Stimulated activated CD4-positive, alpha-beta T cell treated with anti-CD3 and anti-CD28 coated beads, Interleukin-15, amount 100 ng/mL, for 48 hours (primary cell): ENCODE data around the gene PHEX.

Experiments used
- DNase-seq, 2 donors: peaks; one replicate each; pipeline ENCODE4 v3.0.0-alpha.2; 2020; ENCODE audit warnings: low read depth in 2 of 2

The PHEX gene

DNA sequence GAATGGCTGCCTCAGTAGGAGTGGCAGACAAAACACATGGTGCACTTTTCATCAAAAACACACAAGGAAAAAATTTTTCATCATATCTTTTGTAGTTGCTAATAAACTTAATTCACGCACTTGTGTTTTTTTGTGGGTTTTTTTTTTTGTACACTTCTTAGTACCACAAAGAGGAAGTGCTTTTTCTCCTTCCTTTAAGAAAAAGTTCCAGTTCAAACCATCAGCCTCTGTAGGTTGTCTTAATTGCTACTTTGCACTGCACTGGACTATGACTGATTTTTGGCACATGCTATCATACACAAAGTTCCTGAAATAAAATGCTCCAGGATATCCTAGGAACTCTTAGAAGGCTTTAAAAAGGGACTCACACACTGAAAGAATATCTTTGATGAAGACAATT lies at the start of gene PHEX:
Gene PHEX, plus strand, starts transcription at position 242 of the 400 bp plus-strand sequence. CDS start 681 bp downstream, outside the sequence.
- no peak for DNase-seq

DNA sequence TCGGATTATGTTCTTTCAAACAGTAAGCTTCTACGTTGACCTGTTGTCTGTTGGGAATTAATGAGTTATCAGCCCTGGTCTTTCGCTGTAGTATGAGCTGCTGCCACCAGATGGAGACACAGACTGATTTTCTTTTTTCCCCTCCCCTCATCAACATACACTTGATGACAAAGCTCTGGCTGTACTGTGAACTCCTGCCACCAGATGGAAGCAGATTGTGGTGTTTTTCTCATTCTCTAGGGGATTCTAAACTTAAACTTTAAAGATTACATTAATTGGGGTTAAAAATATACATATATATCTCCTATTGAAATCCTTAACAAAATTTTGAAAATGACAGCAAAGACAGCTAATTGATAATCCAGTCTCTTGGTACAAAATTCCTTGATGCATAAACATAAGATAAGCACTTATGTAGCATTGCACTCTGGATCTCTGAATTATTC lies 46.8 kb upstream of the PHEX start:
- DNase-seq: peak in 1 of 2 donors; percentile 62

DNA sequence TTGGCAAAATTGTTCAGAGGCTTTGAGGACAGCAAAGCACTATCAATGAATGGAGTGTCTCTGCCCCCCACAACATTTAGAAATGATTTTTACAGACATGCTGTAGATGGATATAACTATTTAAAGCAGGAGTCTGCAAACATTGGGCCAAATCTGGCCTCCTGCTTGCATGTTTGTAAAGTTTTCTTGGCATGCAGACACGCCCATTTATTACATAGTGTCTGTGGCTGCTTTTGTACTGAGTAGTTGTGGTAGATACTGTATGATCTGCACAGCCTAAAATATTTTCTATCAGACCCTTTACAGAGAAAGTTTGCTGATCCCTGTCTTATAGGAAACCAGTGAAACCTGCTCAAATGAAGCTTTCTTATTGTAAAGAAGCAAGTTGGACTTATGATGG lies 45.5 kb upstream of the PHEX start:
- DNase-seq: no peak

DNA sequence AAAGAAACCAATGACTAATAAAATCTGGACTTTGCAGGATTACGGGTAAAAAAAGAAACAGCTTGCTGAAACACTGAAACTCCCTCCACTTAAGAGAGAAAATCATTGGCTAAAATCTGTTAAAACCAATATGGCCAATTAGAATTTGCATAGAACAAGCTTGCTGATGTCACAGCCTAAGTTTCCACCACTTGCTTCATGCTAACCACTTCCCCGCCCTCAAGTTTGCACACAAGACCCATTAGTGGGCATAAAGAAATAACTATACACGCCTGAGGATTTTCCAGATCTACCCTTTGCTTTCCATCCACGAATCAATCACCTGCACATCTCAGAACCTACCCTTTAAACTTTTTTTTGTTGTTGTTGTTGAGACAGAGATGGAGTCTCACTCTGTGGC lies 42.7 kb upstream of the PHEX start:
- DNase-seq: peak in 1 of 2 donors; percentile 5

DNA sequence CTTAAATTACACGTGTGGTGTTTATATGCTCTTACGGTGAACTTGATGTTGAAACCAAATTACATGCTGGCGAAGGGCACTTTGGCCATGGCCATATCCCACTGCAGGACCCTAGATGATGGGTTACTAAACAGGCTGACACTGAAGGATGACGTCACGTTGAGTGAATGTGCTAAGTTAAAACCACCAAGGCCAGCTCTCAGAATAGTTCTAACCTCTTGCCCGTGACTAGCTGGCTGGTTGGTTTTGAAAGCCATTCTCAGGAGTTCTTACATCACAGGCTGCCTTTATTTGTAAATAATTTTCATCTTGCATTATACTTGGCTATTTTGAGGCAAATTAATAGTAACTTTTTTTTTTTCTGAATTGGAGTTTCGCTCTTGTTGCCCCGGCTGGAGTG lies 41.3 kb upstream of the PHEX start:
- no peak for DNase-seq

DNA sequence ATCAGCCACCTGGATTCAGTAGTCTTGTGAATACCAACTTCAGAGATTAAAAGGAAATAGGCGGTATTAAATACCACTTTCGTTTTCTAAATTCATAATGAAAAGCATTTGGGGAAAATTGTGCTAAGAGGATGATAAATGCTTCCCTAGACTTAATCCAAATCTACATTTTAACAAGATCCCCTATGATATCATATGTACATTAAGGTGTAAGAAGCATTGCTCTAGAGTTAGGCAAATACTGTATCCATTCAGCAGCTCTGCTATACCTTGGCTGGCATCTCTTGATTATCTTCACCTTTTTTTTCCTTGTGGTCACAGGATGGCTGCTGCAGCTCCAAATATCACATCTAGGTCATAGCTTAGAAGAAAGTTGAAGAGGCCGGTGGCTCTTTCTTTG lies 40.6 kb upstream of the PHEX start:
- DNase-seq: no peak

DNA sequence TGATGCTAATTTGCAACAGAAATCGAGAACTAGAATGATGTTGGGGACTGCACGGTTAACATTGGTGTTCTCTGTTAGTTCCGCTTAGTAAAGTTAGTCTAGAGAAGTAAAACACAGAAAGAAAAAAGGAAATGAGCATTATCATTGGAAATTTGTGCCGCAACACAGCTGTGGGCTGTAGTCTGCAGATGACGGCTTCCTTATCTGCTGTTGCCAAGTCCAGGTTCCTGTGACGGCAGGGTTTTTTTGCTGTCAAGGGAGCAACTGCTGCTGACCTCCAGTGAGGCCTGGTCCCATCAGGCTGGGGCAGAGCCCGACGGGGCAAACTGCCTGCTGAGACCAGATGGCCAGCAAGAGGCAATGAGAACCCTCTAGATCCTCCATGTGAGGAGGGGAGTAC lies 38.9 kb upstream of the PHEX start:
- no peak for DNase-seq

DNA sequence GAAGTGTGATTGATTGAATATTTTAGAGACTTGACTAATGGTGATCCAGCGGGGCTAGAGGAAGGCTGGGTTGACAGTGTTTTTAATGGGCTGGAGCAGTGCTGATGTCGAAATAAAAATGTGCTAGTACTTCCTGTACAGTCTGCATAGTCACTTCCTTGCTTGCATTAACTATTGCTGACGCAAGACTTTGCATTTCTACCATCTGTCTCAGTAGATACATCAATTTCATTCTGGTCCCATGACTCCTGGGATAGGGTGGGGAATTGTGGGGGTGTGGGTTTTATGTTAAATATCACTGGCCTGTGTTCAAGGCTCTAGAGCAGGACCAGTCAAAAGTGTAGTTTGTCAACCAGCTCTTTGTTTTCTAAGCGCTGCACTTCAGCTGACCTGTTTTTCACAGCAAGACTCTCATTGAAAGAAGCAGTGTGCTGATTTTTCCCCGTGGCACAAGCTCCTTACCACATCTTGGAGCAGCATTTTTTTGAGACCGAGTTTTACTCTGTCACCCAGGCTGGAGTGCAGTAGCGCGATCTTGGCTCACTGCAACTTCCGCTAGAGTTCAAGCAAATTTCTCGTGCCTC lies 35.2 kb upstream of the PHEX start:
- DNase-seq: no peak

DNA sequence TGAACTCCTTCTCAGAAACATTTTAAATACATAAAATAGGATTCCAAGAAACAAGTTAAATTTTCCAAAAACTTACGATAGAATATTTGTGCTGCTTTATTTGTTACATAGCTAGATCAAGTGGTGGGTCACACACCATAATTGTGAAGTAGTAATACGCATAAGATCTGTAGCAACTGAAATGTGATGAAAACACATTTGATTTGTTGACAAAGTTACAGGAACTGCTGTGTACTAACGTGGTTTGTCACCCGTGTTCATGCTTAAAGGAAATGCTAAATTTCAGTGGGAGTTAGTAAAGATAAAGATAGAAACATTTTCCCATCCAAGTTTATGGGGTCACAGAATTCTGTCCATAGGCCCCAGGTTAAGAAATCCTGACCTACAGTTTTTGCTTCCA lies 34.1 kb upstream of the PHEX start:
- no peak for DNase-seq

DNA sequence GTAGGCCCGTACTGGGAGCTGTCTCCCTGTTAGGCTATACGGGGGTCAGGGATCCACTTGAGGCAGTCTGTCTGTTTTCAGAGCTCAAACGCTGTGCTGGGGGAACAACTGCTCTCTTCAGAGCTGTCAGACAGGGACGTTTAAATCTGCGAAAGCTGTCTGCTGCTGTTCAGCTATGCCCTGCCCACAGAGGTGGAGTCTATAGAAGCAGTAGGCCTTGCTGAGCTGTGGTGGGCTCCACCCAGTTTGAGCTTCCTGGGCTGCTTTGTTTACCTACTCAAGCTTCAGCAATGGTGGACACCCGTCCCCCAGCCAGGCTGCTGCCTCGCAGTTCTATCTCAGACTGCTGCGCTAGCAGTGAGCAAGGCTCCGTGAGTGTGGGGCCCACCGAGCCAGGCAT lies 27.3 kb upstream of the PHEX start:
- no peak for DNase-seq

DNA sequence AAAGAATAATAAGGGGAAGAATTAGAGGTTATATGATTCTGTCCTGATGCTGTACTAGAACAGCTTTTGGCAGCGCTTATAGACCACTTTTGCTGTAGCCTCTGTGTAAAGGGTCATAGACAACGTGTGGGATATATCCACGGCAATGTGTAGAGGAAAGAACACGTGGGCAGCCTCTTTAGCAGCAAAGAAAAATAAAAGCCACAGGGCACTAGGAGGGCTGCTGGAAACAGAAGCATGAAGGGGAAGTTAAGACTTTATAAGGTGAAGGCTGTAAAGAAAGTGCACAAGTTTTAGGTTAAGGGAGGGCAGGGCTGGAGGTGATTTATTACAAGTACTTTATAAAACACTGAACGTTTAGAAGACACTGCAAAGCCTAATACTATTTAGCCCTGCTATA lies 20.1 kb upstream of the PHEX start:
- DNase-seq: no peak

DNA sequence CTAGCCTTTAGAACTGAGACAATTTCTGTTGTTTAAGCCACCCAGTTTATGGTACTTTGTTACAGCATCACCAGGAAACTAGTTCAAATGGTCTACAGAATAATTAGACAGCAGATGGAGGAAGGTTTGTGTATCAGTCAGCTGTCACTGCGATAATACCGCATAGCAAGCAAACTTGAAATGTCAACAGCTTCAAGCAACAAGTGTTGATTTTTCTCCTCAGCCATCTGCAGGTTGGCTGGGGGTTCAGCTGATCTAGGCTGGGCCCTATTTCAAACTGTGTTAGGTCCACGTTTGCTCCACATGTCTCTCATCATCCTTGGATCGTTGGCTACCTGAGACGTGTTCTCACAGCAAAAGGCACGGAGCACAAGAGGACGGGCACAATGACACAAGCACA lies 19.2 kb upstream of the PHEX start:
- no peak for DNase-seq

DNA sequence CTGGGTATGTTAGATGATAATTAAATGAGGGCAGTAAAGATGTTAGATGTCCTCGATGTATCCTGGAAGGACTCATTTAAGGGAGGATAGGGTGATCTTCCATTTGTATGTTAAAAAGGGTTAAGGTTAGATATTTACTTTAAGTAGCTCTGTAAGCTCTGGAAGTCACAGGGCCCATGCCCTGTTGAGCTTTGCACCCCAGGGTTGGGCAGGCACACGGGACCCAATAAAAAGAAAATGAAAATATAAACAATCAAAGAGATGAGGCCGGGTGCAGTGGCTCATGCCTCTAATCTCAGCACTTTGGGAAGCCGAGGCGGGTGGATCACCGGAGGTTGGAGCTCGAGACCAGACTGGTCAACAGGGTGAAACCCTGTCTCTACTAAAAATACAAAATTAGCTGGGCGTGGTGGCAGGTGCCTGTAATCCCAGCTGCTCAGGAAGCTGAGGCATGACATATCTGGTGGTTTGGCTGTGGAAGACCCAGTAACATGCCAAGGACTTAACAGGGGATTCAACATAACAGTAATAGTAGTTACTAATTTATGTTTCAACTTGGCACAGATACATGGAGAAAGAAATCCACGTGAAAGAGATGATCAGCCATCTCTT lies 16.9 kb upstream of the PHEX start:
- DNase-seq: no peak

DNA sequence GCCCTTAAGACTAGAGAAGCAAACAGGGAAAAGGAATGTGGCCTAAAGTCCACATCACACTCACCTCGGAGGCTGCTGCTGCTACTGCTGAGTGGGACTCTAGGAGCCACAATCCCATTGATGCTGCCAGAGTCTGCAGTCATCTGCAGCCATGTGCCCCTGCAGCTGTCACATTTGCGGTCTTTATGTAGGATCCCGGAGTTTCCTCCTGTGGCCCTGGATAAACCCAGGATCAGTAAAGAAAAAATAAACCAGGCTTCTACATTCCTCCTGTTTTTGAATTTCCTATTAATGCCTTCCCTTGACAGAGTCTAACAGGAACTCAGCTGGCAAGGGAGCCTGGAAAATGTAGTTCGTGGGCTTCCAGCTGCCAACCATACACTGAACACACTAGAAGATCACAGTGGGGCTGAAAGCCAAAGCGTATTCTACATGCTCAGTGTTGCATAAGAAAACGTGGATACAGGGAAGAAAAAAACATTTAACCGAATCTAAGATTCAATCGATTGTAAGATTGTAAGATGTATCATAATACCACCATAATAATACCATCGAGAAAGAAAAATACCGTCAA lies 10.3 kb upstream of the PHEX start:
- DNase-seq: no peak

DNA sequence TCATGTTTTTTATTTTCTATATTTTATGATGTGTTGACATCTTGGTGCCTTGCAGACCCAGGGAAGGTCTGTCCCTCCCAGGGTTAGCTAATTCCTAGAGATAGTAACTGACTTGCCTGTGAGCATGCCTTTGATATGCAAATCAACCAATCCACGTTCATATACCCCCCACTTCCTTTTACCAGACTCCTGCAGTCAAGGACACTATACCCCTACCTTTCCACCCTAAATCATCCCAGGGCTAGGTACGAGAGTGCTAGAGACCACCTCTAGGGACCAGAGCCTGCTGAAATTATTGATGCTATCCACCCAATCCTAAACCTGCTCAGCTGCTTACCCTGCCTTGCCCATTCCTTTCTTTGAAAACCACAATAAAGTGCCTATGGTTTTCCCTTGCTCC lies 7.5 kb upstream of the PHEX start:
- DNase-seq: no peak

DNA sequence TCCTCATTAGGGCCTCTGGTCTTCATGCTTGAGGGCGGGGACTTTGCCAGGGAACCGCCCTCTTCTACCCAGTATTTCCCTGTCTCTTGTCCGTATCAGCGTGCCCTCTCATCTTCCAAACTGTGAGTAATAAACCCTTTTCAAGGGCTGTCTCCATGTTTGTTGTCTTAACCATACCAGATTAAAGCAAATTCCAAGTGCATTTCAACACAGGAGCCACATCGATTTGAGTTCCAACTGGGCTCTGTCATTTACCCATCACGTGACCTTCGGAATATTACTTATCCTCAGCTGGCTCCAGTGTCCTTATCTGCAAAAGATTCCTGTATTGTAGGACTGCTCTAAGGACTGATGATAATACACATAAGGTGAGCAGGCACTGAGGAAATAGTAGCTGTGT lies 6.4 kb upstream of the PHEX start:
- DNase-seq: no peak

DNA sequence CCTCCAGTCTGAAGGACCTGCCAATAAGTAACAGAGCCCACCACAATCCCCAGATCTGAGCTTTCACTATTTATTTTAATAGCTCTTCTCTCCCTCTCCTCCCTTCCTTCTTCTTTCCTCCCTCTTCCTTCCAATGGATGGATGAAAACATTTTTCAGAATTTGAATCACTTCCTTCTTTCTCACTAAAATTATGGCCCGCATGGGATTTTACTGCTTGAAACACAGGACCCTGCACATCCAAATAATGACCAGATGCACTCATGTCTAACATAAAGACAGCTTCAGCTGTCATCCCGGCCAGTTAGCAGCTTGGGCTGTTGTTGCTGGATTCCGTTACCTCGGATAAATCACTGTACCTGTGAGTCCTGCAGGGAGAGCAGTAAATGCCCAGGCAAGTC lies 5.4 kb upstream of the PHEX start:
- no peak for DNase-seq

DNA sequence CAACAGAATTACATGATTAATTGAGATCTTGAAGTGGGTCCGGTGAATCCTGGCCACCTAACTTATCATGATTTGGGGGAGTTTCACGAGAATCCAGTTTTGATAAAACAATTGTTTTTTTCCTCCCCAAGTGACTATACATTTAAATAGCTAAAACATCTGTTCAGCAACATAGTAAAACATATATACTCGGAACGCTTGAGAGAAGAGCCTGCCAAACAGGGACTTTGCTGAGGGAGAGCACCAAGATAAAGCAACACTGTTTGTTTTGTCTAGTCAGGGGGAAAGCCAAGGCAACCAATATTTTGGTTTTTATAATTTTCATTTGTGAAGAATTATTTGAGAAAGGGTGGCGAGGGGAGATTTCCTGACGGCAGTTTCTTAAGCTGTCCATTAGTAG lies 381 bp downstream of the PHEX start:
- no peak for DNase-seq

DNA sequence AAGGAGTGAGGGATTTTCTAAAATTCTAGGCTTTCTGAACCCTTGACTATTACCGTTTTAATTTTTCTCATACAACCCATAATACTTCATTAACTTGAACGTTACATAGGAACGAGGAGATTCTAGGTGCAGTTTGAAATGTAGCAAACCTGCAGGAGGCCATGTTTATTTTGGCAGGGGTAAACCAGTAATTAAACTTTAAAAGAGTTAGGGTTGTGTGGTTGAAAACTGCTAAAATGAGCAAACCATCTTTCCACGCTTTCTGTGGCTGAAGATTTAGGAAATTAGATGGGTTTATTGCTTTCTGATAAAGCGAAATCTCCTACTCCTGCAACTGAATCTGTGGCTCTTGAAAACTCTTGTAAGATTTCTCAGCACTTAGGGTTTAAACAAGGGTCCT lies 1.7 kb downstream of the PHEX start:
- DNase-seq: no peak

DNA sequence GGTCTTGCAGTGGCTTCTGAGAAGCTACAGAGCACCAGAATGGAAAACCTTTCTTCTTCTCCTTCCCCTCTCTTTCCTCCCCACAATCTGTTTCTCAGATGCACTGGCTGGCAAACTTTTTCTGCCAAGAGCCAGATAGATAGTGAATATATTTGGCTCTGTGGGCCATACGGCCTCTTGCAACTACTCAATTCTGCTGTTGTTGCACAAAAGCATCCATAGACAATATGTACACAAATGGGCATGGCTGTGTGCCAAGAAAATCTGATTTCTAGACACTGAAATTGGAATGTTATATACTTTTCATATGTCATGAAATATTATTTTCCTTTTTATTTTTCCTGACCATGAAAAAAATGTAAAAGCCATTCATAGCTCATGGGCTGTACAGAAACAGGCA lies 3.1 kb downstream of the PHEX start:
- no peak for DNase-seq

DNA sequence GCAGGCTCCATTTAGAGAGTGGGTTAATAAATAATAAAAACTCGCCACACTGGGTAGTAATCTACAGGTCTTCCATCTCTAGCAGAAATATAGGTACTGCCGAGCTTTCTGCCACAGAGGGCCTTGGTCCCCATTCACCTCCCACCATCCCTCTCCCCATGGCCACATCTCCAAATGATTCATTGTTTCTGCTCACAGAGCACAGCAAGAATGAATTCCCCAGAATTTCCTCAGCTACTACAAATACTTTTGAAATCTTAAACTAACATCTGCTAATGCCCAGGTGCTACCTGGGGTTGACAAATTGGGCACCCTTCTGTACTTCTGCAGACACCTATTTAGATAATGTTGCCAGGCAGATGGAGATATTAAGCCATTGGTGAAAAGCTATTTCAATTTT lies 5.1 kb downstream of the PHEX start:
- no peak for DNase-seq

DNA sequence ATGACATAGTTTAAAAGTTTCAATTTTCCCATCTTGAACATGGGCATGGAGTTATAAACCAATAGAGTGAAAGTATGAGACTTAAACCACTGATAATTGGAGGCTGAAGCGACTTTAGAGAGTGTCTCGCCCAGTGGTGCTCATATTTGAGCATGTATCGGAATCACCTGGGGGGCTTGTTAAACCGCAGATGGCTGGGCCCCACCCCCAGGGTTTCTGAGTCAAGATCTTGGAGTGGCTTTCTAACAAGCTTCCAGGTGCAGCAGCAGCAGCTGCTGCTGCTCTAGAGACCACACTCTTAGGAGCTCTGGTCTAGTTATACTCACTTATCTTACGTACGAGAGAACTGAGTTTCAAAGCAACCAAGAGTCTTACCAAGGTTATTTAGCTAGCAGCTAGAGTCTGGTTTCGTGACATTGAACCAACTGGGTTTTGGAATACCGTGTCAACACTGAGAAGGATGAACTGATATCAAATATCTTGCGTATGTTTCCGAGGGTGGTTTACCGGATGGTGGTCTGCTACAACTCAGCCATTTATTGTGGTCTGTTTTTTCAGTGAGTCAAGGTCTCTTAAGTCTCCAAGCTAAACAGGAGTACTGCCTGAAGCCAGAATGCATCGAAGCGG lies 5.9 kb downstream of the PHEX start:
- no peak for DNase-seq

DNA sequence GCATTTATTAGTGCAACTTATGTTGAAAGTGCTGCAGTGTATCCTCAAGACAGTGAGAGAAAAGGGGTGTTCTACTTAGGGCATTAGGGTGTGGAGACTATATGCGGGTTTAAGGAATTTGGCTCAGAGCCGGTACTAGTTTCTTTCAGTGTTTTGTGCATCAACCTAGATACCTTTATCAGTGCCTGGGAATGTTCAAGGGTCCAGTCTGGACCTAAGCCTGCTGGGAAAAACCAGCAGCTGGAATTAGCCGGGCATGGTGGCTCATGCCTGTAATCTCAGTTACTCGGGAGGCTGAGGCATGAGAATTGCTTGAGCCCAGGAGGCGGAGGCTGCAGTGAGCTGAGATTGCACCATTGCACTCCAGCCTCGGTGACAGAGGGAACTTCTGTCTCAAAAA lies 7.4 kb downstream of the PHEX start:
- DNase-seq: no peak
